Measurements from ENCODE around the gene LARP4. TPM values are rescaled to one million over a fixed set of nuclear protein-coding genes. Genes with fewer than 3 reads are reported as not detected.

Gene LARP4
- total RNA-seq, 1 experiment from 2014 or later, result 35.1 TPM

GRCh38 chr12:50390316-50390741, 10.4 kb upstream of the LARP4 start:
- no TSS peak for BruUV-seq (replicated peaks)
- Histone ChIP-seq H3K4me1 (ENCODE audit: insufficient read depth, low read length) (peaks cover 25% of the 10 kb centered on the region), H3K9me2 (replicated peaks; ENCODE audit: low read length) (no peaks in the 10 kb centered on the region), H3K4me2 (ENCODE audit: low read length) (peak overlapping the region; percentile 19), H3K79me2 (ENCODE audit: low read length) (no peaks in the 10 kb centered on the region), H3K9me3 (ENCODE audit: low read length) (no peaks in the 10 kb centered on the region), H2AFZ (ENCODE audit: low read length) (no peak overlapping the region), H3F3A (ENCODE audit: low read length, unreplicated experiment) (no peaks in the 10 kb centered on the region), H3K9ac (ENCODE audit: low read length) (no peak overlapping the region), H4K20me1 (ENCODE audit: low read length) (no peaks in the 10 kb centered on the region), H3K27ac (ENCODE audit: low read length) (peak overlapping the region; percentile 27), H3K36me3 (ENCODE audit: low read depth, low read length) (no peaks in the 10 kb centered on the region), H3K27me3 (ENCODE audit: low read length) (no peaks in the 10 kb centered on the region), H3K4me3 (ENCODE audit: low read length) (no peak overlapping the region)
- ChIA-PET CTCF (no interaction called here), POLR2A (ENCODE audit: unreplicated experiment) (interaction anchor here (0.5 to 0.6 kb wide), 2 partner anchors 16 to 328 kb away, joined by 3 to 4 read pairs; no protein-coding TSS in a partner anchor)
- ATAC-seq, result peak; percentile 95
- no peak for TF ChIP-seq EZH2 (IDR thresholded peaks at IDR 0.05; ENCODE audit: low read length, unreplicated experiment)
- TF ChIP-seq CTCF (conservative IDR thresholded peaks at IDR 0.05; ENCODE audit: low read depth, low read length), result no peak
- no peak for TF ChIP-seq EZH2phosphoT487 (IDR thresholded peaks at IDR 0.05; ENCODE audit: borderline replicate concordance, low read length)
- peak; percentile 97 for DNase-seq
- intact Hi-C loops (cut with micrococcal nuclease), result loop anchor here (1.0 kb wide), 1 partner anchor 10 kb away; the partner anchor contains the start of gene LARP4

- Histone ChIP-seq H3F3A (ENCODE audit: low read length, unreplicated experiment) (peaks cover 3% of the 10 kb centered on the region), H3K4me1 (ENCODE audit: insufficient read depth, low read length) (peaks cover 38% of the 10 kb centered on the region), H2AFZ (ENCODE audit: low read length) (no peak overlapping the region), H3K9me2 (replicated peaks; ENCODE audit: low read length) (no peaks in the 10 kb centered on the region), H3K4me2 (ENCODE audit: low read length) (no peak overlapping the region), H3K27ac (ENCODE audit: low read length) (no peak overlapping the region), H3K4me3 (ENCODE audit: low read length) (no peak overlapping the region), H3K9ac (ENCODE audit: low read length) (no peak overlapping the region), H3K79me2 (ENCODE audit: low read length) (no peaks in the 10 kb centered on the region), H3K27me3 (ENCODE audit: low read length) (no peaks in the 10 kb centered on the region), H3K9me3 (ENCODE audit: low read length) (no peaks in the 10 kb centered on the region), H3K36me3 (ENCODE audit: low read depth, low read length) (no peaks in the 10 kb centered on the region), H4K20me1 (ENCODE audit: low read length) (no peaks in the 10 kb centered on the region)
- no peak for ATAC-seq
- DNase-seq, result peak; percentile 49
- no TSS peak for BruUV-seq (replicated peaks)
- intact Hi-C loops (cut with micrococcal nuclease), result no loop called here
- no peak for TF ChIP-seq EZH2 (IDR thresholded peaks at IDR 0.05; ENCODE audit: low read length, unreplicated experiment)
- no peak for TF ChIP-seq EZH2phosphoT487 (IDR thresholded peaks at IDR 0.05; ENCODE audit: borderline replicate concordance, low read length)
- no peak for TF ChIP-seq CTCF (conservative IDR thresholded peaks at IDR 0.05; ENCODE audit: low read depth, low read length)
- CTCF ChIA-PET, result interaction anchor here (0.6 kb wide), 1 partner anchor 529 kb away, joined by 6 read pairs; no protein-coding TSS in a partner anchor
- POLR2A ChIA-PET (ENCODE audit: unreplicated experiment), result interaction anchor here (0.5 to 0.6 kb wide), 2 partner anchors 30 to 82 kb away, joined by 5 to 6 read pairs; no protein-coding TSS in a partner anchor
Observed at GRCh38 chr12:50394469-50395029, 6.1 kb upstream of the LARP4 start.

- ChIA-PET POLR2A (ENCODE audit: unreplicated experiment) (no interaction called here), CTCF (no interaction called here)
- Histone ChIP-seq H3K36me3 (ENCODE audit: low read depth, low read length) (no peaks in the 10 kb centered on the region), H3K4me1 (ENCODE audit: insufficient read depth, low read length) (peaks cover 23% of the 10 kb centered on the region), H3K27me3 (ENCODE audit: low read length) (no peaks in the 10 kb centered on the region), H3K9me3 (ENCODE audit: low read length) (no peaks in the 10 kb centered on the region), H3K4me2 (ENCODE audit: low read length) (peak overlapping the region; percentile 1; the same call in 1 of the 2 replicates), H4K20me1 (ENCODE audit: low read length) (peaks cover 8% of the 10 kb centered on the region), H2AFZ (ENCODE audit: low read length) (no peak overlapping the region), H3K9ac (ENCODE audit: low read length) (no peak overlapping the region), H3K27ac (ENCODE audit: low read length) (peak overlapping the region; percentile 29; the same call in 1 of the 2 replicates), H3K4me3 (ENCODE audit: low read length) (no peak overlapping the region), H3K79me2 (ENCODE audit: low read length) (peaks cover 16% of the 10 kb centered on the region), H3F3A (ENCODE audit: low read length, unreplicated experiment) (peaks cover 3% of the 10 kb centered on the region), H3K9me2 (replicated peaks; ENCODE audit: low read length) (no peaks in the 10 kb centered on the region)
- DNase-seq (no peak), ATAC-seq (no peak)
- intact Hi-C loops (cut with micrococcal nuclease), result no loop called here
- no peak for TF ChIP-seq EZH2phosphoT487 (IDR thresholded peaks at IDR 0.05; ENCODE audit: borderline replicate concordance, low read length)
- no peak for TF ChIP-seq EZH2 (IDR thresholded peaks at IDR 0.05; ENCODE audit: low read length, unreplicated experiment)
- no peak for TF ChIP-seq CTCF (conservative IDR thresholded peaks at IDR 0.05; ENCODE audit: low read depth, low read length)
- BruUV-seq (replicated peaks), result no TSS peak
Observed at GRCh38 chr12:50397117-50397650, 3.5 kb upstream of the LARP4 start.

Data from PC-3 (cell line).